Measurements from ENCODE around the gene CARD9.

GRCh38 chr9:136318776-136319241, 54.7 kb downstream of the CARD9 start:
- no peak for TF ChIP-seq CTCF (IDR thresholded peaks at IDR 0.05)
- TF ChIP-seq POLR2AphosphoS5 (IDR thresholded peaks at IDR 0.05), result no peak
- TF ChIP-seq POLR2A (IDR thresholded peaks at IDR 0.05), result no peak
- no peak for TF ChIP-seq EP300 (IDR thresholded peaks at IDR 0.05)

Data from suprapubic skin (tissue), 4 donors.